Measurements from ENCODE around the gene MGLL.

The MGLL gene

GRCh38 chr3:127691974-127692373, 130.3 kb downstream of the MGLL start:
- no peaks in the 10 kb centered on the region for H3K27me3 ChIP-seq (ENCODE audit: insufficient read depth, poor library complexity, severe bottlenecking)
- H3K4me3 ChIP-seq (replicated peaks; ENCODE audit: insufficient read depth, low read length), result no peak overlapping the region
- TF ChIP-seq SPI1 (IDR thresholded peaks at IDR 0.05; ENCODE audit: borderline replicate concordance, low read depth) (no peak), CTCF (IDR thresholded peaks at IDR 0.05; ENCODE audit: insufficient read depth, low read length) (no peak), GABPA (IDR thresholded peaks at IDR 0.05; ENCODE audit: low read depth) (no peak), POLR2AphosphoS5 (IDR thresholded peaks at IDR 0.05; ENCODE audit: low read depth) (no peak)
- TF ChIP-seq, protein P1, sequence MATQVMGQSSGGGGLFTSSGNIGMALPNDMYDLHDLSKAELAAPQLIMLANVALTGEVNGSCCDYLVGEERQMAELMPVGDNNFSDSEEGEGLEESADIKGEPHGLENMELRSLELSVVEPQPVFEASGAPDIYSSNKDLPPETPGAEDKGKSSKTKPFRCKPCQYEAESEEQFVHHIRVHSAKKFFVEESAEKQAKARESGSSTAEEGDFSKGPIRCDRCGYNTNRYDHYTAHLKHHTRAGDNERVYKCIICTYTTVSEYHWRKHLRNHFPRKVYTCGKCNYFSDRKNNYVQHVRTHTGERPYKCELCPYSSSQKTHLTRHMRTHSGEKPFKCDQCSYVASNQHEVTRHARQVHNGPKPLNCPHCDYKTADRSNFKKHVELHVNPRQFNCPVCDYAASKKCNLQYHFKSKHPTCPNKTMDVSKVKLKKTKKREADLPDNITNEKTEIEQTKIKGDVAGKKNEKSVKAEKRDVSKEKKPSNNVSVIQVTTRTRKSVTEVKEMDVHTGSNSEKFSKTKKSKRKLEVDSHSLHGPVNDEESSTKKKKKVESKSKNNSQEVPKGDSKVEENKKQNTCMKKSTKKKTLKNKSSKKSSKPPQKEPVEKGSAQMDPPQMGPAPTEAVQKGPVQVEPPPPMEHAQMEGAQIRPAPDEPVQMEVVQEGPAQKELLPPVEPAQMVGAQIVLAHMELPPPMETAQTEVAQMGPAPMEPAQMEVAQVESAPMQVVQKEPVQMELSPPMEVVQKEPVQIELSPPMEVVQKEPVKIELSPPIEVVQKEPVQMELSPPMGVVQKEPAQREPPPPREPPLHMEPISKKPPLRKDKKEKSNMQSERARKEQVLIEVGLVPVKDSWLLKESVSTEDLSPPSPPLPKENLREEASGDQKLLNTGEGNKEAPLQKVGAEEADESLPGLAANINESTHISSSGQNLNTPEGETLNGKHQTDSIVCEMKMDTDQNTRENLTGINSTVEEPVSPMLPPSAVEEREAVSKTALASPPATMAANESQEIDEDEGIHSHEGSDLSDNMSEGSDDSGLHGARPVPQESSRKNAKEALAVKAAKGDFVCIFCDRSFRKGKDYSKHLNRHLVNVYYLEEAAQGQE (IDR thresholded peaks at IDR 0.05; ENCODE audit: insufficient replicate concordance, low read depth), result no peak
- no peak overlapping the region for H3K27ac ChIP-seq (replicated peaks)
- DNase-seq (ENCODE audit: low read depth in 1 of 2, low spot score in 1 of 2), result no peak

DNA sequence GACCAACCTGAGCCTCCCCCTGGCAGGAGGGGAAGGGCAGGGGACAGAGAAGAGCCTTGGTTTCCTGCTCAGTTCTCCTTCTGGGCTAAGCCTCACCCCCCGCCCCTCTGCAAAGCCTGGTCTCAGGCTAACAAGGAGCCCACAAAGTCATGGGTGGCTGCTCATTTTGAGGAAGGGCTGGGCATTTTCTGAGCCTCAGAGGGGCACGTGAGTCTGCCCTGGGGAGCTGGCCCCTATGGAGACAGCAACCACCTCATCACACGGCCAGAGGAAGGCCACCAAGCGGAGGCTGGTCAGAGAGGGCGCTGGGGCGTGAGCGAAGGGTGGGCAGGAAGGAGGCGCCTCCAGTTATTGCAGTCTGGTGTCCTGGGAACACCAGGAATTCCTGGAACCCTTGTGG, 130.8 kb downstream of the MGLL start:
- TF ChIP-seq POLR2AphosphoS5 (IDR thresholded peaks at IDR 0.05; ENCODE audit: low read depth) (no peak), GABPA (IDR thresholded peaks at IDR 0.05; ENCODE audit: low read depth) (no peak), SPI1 (IDR thresholded peaks at IDR 0.05; ENCODE audit: borderline replicate concordance, low read depth) (no peak), CTCF (IDR thresholded peaks at IDR 0.05; ENCODE audit: insufficient read depth, low read length) (no peak)
- TF ChIP-seq, protein P1 (IDR thresholded peaks at IDR 0.05; ENCODE audit: insufficient replicate concordance, low read depth), result no peak
- Histone ChIP-seq H3K4me3 (replicated peaks; ENCODE audit: insufficient read depth, low read length) (no peak overlapping the region), H3K27ac (replicated peaks) (no peak overlapping the region), H3K27me3 (ENCODE audit: insufficient read depth, poor library complexity, severe bottlenecking) (no peaks in the 10 kb centered on the region)
- DNase-seq (ENCODE audit: low read depth in 1 of 2, low spot score in 1 of 2), result no peak

DNA sequence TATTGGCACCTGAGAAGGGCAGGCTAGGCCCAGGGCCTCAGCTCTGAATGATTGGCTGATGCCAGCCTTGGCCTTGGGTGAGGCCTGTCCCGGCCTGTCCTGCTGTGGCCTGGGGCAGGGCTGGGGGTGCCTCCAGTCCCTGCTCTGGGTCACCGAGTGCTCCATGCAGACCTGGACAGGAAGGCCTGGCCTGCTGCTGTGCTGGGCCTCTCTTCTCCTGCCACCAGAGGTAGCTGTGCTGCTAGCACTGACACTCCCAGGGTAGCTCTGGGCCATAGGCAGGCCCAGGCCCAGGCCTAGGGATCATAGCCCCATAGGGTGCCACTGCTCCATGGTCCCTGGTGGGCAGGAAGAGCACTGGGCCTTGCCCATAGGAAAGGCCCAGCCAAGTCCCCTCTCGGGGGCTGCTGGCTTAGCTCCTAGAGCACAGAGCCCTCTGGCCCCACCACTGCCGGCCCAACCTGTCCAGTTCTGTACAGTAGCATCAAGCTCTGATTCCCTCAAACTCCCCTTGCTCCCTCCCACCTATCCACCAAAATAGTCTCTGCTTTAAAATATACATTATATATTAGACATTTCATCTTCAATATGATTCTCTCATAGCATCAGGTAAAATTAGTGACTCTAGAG, 131.4 kb downstream of the MGLL start:
- TF ChIP-seq SPI1 (IDR thresholded peaks at IDR 0.05; ENCODE audit: borderline replicate concordance, low read depth) (no peak), CTCF (IDR thresholded peaks at IDR 0.05; ENCODE audit: insufficient read depth, low read length) (peak; percentile 50)
- Histone ChIP-seq H3K27me3 (ENCODE audit: insufficient read depth, poor library complexity, severe bottlenecking) (no peaks in the 10 kb centered on the region), H3K4me3 (replicated peaks; ENCODE audit: insufficient read depth, low read length) (no peak overlapping the region), H3K27ac (replicated peaks) (no peak overlapping the region)
- DNase-seq (ENCODE audit: low read depth in 1 of 2, low spot score in 1 of 2), result peak in 1 of 2 experiments; percentile 45

- TF ChIP-seq SPI1 (IDR thresholded peaks at IDR 0.05; ENCODE audit: borderline replicate concordance, low read depth) (no peak), GABPA (IDR thresholded peaks at IDR 0.05; ENCODE audit: low read depth) (no peak)
- H3K27ac ChIP-seq (replicated peaks), result no peak overlapping the region
- H3K27me3 ChIP-seq (ENCODE audit: insufficient read depth, poor library complexity, severe bottlenecking), result no peaks in the 10 kb centered on the region
- H3K4me3 ChIP-seq (replicated peaks; ENCODE audit: insufficient read depth, low read length), result no peak overlapping the region
- DNase-seq (ENCODE audit: low read depth in 1 of 2, low spot score in 1 of 2), result no peak
Observed at GRCh38 chr3:127690106-127690505, 132.2 kb downstream of the MGLL start.

All from HL-60 (cell line).